ENCODE measurements around the gene SLC12A7. TPM values are rescaled to one million over a fixed set of nuclear protein-coding genes. Genes with fewer than 3 reads are reported as not detected.

The SLC12A7 gene
- total and polyA plus RNA-seq, 9 of the 15 experiments (the other 6 are each of a cell fraction or from before 2014, with no cell fraction given), result 0.01 to 3.1 (median 0.56) TPM

DNA sequence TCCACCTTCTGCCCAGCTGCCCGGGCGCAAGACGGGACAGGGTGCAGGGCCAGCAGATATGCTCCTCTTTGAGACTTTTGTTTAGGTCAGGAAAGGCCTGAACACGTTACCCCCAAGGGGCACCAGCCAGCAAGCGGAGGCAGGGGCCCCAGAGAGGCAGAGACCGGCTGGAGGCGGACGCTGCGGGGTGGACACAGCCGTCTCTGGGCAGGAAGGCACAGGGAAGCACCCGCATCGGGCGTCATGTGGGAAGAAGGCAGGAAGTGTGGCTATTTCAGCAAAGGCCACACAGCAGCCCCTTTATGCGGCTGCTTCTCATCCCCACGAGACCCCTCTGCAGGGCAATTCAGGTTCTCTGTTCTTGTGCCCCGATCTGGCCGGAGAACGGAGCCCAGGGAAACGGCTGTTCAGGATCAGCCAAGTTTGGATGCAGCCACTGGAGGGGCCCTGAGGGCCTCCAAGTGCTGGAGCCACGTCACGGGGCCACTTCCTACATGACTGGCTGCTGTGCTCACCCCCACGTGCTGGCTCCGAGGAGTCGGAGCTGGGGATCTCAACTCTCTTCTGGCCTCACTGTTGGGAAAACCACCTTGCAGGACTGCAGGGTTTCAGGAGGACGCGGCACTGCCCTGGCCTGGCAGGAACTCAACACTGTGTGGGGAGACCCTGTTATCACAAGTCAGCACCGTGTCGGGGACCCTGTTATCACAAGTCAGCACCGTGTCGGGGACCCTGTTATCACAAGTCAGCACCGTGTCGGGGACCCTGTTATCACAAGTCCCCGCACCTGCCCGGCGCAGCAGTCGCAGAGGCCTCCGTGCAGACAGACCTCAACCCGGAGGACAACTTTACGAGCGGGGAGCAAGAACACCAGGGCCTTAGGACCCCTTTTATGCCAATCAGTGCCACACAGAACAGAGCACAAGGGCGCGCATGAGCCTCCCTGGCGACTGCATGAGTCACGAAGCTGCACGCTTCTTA lies 44.4 kb downstream of the SLC12A7 start (continued):
- TF ChIP-seq CCNT2 (IDR thresholded peaks at IDR 0.05; ENCODE audit: borderline replicate concordance, extremely low read depth, insufficient read length, low read depth, low read length), result peak; percentile 99
- no peak for TF ChIP-seq SRF (CRISPR knock-in tag; IDR thresholded peaks at IDR 0.05)
- TF ChIP-seq TFAP4 (CRISPR knock-in tag; IDR thresholded peaks at IDR 0.05; ENCODE audit: borderline replicate concordance), result peak; percentile 79; the same call in 1 of the 2 replicates
- no peak for TF ChIP-seq TBP (optimal IDR thresholded peaks at IDR 0.05; ENCODE audit: low read depth, low read length)
- TF ChIP-seq AFF1 (IDR thresholded peaks at IDR 0.05; ENCODE audit: low read depth in 1 of 2, partially characterized antibody in 2 of 2), result peak in 1 of 2 experiments; percentile 64
- no peak for TF ChIP-seq NR2F6 (CRISPR knock-in tag; IDR thresholded peaks at IDR 0.05)
- peak; percentile 100 for TF ChIP-seq TCF3 (CRISPR knock-in tag; IDR thresholded peaks at IDR 0.05)
- peak; percentile 95 for TF ChIP-seq ELF4 (CRISPR knock-in tag; IDR thresholded peaks at IDR 0.05)
- TF ChIP-seq STAT5B (CRISPR knock-in tag; IDR thresholded peaks at IDR 0.05), result no peak
- TF ChIP-seq USF1 (CRISPR knock-in tag; IDR thresholded peaks at IDR 0.05), result peak; percentile 87
- TF ChIP-seq, protein P1, sequence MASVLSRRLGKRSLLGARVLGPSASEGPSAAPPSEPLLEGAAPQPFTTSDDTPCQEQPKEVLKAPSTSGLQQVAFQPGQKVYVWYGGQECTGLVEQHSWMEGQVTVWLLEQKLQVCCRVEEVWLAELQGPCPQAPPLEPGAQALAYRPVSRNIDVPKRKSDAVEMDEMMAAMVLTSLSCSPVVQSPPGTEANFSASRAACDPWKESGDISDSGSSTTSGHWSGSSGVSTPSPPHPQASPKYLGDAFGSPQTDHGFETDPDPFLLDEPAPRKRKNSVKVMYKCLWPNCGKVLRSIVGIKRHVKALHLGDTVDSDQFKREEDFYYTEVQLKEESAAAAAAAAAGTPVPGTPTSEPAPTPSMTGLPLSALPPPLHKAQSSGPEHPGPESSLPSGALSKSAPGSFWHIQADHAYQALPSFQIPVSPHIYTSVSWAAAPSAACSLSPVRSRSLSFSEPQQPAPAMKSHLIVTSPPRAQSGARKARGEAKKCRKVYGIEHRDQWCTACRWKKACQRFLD (CRISPR knock-in tag; IDR thresholded peaks at IDR 0.05), result peak; percentile 96
- peak; percentile 86; the same call in 1 of the 2 replicates for TF ChIP-seq ZNF197 (CRISPR knock-in tag; IDR thresholded peaks at IDR 0.05; ENCODE audit: low read depth)
- peak; percentile 80; the same call in 1 of the 2 replicates for TF ChIP-seq ZNF583 (CRISPR knock-in tag; IDR thresholded peaks at IDR 0.05)

All from K562 (cell line).